Bronchial epithelial cell (primary cell): ENCODE data around the gene AQP10. TPM values are rescaled to one million over a fixed set of nuclear protein-coding genes. Genes with fewer than 3 reads are reported as not detected.
A peak's percentile ranks its signal among the peaks of the same experiment; 100 is the strongest.

Experiments
- DNase-seq: peaks from one replicate; pipeline ENCODE4 v3.0.0-alpha.2; 2010; ENCODE audit warnings: low read depth
- FAIRE-seq: peaks from 2 replicates; lab custom pipeline; 2011; peaks lifted over from hg19 to GRCh38; lab: Jason Lieb, UNC
- H3K27me3 ChIP-seq: 2 replicates; pipeline ENCODE4 v1.5.1; 2011; ENCODE audit warnings: low read length; ENCODE audit not compliant: control insufficient read depth, insufficient read depth
- H3K36me3 ChIP-seq: 2 replicates; pipeline ENCODE4 v1.5.1; 2011; ENCODE audit warnings: low read length; ENCODE audit not compliant: control insufficient read depth, insufficient read depth
- H3K4me3 ChIP-seq: 2 replicates; pipeline ENCODE4 v1.5.1; 2011; ENCODE audit warnings: mild to moderate bottlenecking, low read depth, low read length, control low read depth
- CTCF ChIP-seq: IDR thresholded peaks from 2 replicates; pipeline ENCODE4 v1.5.1; 2011; ENCODE audit warnings: mild to moderate bottlenecking, moderate library complexity, low read length, control low read depth, inconsistent platforms; ENCODE audit not compliant: insufficient read depth, severe bottlenecking
- total RNA-seq: library from RNA; depleted of rRNA; stranded (reverse); fragments of >200 nt; gene quantifications from 2 replicates; pipeline ENCODE4 v1.2.1, GENCODE V29; 2014

Gene AQP10
- total RNA-seq, 1 donor from 2014 or later, result not detected

GRCh38 chr1:154324669-154325582 is 4.0 kb downstream of the AQP10 start, which contains the start of gene ATP8B2:
TSS of gene ATP8B2 (plus strand) at chr1:154325525. CDS start at chr1:154328142, 2,617 bp downstream.
- peak; percentile 92 for TF ChIP-seq CTCF
- FAIRE-seq (no peak), DNase-seq (peak; percentile 61)
- H3K27me3 ChIP-seq, result no peaks in the 10 kb centered on the region
- peak within 1 kb of the TSS; percentile 46 for H3K4me3 ChIP-seq
- H3K36me3 ChIP-seq, result no peaks in the 10 kb centered on the region

DNA sequence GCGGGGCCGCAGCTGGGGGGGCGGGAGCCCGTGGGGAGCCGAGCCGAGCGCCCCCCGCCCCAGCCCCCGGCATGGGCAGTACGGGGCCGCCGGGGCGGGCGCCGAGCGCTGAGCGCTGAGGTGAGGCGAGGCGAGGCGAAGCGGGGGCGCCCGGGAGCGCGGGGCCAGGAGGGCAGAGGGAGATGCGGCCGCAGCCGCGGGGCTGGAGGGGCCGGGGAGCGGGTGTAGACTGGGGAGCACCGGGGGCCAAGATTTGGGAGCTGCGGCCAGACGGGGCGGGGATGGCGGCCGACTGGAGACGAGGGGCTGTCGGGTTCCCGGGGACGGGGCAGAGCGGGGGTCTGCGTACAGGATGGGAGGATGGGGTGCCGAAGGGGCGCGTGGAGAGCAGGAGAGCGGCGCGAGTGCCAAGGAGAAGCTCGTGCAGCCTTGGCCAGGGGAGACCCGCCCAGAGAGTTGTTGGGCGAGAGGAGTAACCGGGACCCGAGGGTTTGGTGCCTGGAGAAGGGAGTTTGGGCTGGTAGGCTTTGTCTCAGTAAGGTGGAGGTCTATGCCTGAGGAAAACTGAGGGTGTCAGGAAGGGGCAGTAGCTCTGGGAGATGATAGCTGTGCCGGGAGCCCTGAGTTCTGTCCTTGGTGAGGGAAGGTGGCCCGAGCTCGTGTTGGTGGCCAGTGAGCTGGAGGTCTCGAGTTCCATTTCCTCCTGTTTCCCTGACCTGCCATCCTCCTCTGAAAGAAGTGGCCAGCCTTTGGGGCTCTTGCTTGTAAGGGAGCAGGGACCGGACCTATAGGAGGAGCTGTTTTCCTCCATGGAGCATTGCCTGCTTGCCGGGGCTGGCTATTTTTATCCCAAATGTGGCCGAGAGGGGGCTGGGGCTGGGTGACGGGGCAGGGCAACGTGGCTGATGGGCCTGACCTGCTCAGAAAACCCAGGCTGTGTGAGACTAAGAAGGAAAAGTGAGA is 5.0 kb downstream of the AQP10 start:
- FAIRE-seq (no peak), DNase-seq (peak; percentile 61)
- H3K27me3 ChIP-seq, result no peaks in the 10 kb centered on the region

GRCh38 chr1:154326546-154327465 is 5.9 kb downstream of the AQP10 start:
- Histone ChIP-seq H3K27me3 (no peaks in the 10 kb centered on the region), H3K4me3 (no peak overlapping the region), H3K36me3 (no peaks in the 10 kb centered on the region)
- DNase-seq (peak; percentile 46), FAIRE-seq (no peak)
- TF ChIP-seq CTCF, result no peak

More for the DNA sequence above, 5.0 kb downstream of the AQP10 start:
- peak; percentile 58 for TF ChIP-seq CTCF
- H3K4me3 ChIP-seq, result peak overlapping the region; percentile 46
- no peaks in the 10 kb centered on the region for H3K36me3 ChIP-seq

DNA sequence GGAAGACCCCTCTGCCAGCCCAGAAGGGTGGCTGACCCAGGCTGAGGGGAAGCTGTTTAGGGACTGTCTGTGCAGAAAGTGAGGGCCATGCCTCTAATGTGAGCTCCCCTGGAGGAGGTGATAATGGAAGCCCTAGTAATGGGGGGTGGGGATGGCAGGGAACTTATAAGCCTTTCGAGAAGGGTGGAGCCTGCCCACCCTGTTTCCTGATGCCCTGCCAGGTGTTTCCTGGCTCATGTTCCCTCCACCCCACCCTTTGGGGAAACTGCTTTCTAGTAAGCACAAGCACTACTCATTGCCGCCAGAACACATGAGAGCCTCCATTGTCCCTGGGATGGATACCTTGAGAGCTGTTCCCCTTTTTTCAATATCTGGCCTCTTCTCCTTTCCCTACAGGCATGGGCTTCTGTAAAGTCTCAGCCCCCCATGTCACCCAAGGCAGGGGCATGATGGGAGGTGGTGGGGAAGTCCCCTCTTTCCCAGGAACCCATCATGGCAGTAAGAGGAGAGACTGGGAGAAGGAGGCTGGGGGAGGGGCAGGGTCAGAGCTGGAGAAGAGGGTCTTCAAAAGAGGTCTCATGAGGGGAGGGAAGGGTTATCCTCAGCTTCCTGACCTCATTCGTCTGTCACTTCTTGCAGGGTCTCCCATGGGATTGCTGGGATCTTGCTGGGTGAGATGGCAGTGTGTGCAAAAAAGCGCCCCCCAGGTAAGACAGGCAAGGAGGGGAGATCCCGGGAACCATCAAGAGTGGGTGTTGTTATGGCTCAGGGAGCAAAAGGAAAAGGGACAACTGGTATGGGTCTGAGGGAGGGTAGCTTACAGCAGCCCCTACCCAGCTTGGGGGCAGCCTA is 6.8 kb downstream of the AQP10 start:
- H3K36me3 ChIP-seq, result no peaks in the 10 kb centered on the region
- no peaks in the 10 kb centered on the region for H3K27me3 ChIP-seq
- no peak for TF ChIP-seq CTCF
- peak overlapping the region; percentile 31 for H3K4me3 ChIP-seq
- peak; percentile 48 for DNase-seq
- no peak for FAIRE-seq
